Smooth muscle cell (in vitro differentiated cells): ENCODE results near the gene FCN2. TPM values are rescaled to one million over a fixed set of nuclear protein-coding genes. Genes with fewer than 3 reads are reported as not detected.

Experiments
- DNase-seq: peaks from one replicate; lab custom pipeline; 2025; ENCODE audit not compliant: unreplicated experiment; lab: John Stamatoyannopoulos, UW
- H2AFZ ChIP-seq: fragments of 200-600 bp; sonication (generic); 2 replicates; pipeline ENCODE4 v1.6.0; 2016; ENCODE audit warnings: antibody characterized with exemption, low read depth, mild to moderate bottlenecking
- H3F3A ChIP-seq: fragments of 200-600 bp; sonication (generic); 2 replicates; pipeline ENCODE4 v1.6.0; 2017; ENCODE audit warnings: antibody characterized with exemption, low read depth
- H3K27ac ChIP-seq: fragments of 200-600 bp; sonication (generic); 2 replicates; pipeline ENCODE4 v1.5.1; 2016; ENCODE audit warnings: low read depth, mild to moderate bottlenecking
- H3K27me3 ChIP-seq: fragments of 200-600 bp; sonication (generic); 2 replicates; pipeline ENCODE4 v1.6.1; 2016; ENCODE audit warnings: low read depth, mild to moderate bottlenecking
- H3K36me3 ChIP-seq: fragments of 200-600 bp; sonication (generic); 2 replicates; pipeline ENCODE4 v1.5.1; 2016; ENCODE audit warnings: low read depth
- H3K4me1 ChIP-seq: fragments of 200-600 bp; sonication (generic); 2 replicates; pipeline ENCODE4 v1.5.1; 2016; ENCODE audit warnings: low read depth
- H3K4me2 ChIP-seq: fragments of 200-600 bp; sonication (generic); 2 replicates; pipeline ENCODE4 v1.6.0; 2016; ENCODE audit warnings: mild to moderate bottlenecking
- H3K4me3 ChIP-seq: fragments of 200-600 bp; sonication (generic); 2 replicates; pipeline ENCODE4 v1.5.1; 2016; ENCODE audit warnings: mild to moderate bottlenecking
- H3K79me2 ChIP-seq: fragments of 200-600 bp; sonication (generic); 2 replicates; pipeline ENCODE4 v1.6.0; 2016; ENCODE audit warnings: low read depth, mild to moderate bottlenecking
- H3K9ac ChIP-seq: fragments of 200-600 bp; sonication (generic); 2 replicates; pipeline ENCODE4 v1.6.0; 2016; ENCODE audit warnings: low read depth
- H3K9me3 ChIP-seq: fragments of 200-600 bp; sonication (generic); replicated peaks from 2 replicates; pipeline ENCODE4 v1.5.1; 2016; ENCODE audit warnings: low read depth
- H4K20me1 ChIP-seq: fragments of 200-600 bp; sonication (generic); 2 replicates; pipeline ENCODE4 v1.6.0; 2016; ENCODE audit warnings: low read depth
- WGBS: methylation state at CpG from one replicate; pipeline ENCODE4 v1.1.7; 2016; ENCODE audit warnings: low lambda C conversion rate; 5-methylcytosine and 5-hydroxymethylcytosine counted together
- polyA plus RNA-seq: library from polyadenylated mRNA; unstranded; fragments of >200 nt; fragmentation: Nextera tagmentation; extraction: Ambion mirVana; gene quantifications from 2 replicates; pipeline ENCODE4 v1.2.1, GENCODE V29; 2016
- total RNA-seq: library from RNA; depleted of rRNA; stranded (reverse); fragments of >200 nt; gene quantifications from 2 replicates; pipeline ENCODE4 v1.2.3, GENCODE V29; 2014
- TF ChIP-seq, protein P1 (sequence below): fragments of 200-600 bp; sonication (generic); IDR thresholded peaks from 2 replicates; pipeline ENCODE4 v1.5.1; 2017; ENCODE audit warnings: borderline replicate concordance, mild to moderate bottlenecking, antibody characterized with exemption; ENCODE audit not compliant: insufficient read depth, poor library complexity, severe bottlenecking

FCN2 gene
- total and polyA plus RNA-seq, 2 experiments from 2014 or later = not detected

DNA sequence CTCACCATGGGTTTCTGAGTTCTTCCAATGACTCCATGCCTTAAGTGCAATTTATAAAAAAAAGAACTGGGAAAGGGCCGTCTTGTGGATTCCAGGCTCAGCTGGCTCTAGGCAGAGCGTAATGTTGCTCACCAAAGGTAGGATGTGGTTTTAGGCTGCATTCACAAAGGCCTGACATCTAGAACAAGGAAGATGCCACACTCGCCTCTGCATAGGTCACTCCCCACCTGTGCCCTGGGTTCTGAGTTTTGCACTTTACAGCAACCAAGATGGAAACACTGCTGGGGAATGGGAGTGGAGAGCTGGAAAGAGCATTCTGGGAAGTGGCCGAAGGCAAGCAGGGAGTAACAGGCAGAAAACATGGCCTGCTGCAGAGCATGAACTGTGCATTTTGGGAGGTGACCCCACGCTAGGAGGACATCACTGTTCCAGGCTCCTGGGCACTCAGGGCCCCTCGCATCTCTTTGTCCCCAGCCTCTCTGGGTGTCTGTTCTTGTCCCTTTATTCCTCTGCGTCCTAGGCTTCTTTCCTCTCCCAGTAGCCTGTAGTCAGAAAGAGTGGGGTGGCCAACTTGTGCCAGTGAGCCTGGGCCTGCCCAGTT, 12.3 kb downstream of the FCN2 start:
- no peaks in the 10 kb centered on the region for H3K4me1 ChIP-seq
- 89% methylated on average over 7 of the region's 7 CpGs for WGBS
- H3K4me3 ChIP-seq = no peak overlapping the region
- no peak overlapping the region for H3K27ac ChIP-seq
- no peak overlapping the region for H2AFZ ChIP-seq
- DNase-seq = no peak
- H3K9me3 ChIP-seq = no peaks in the 10 kb centered on the region
- TF ChIP-seq, protein P1, sequence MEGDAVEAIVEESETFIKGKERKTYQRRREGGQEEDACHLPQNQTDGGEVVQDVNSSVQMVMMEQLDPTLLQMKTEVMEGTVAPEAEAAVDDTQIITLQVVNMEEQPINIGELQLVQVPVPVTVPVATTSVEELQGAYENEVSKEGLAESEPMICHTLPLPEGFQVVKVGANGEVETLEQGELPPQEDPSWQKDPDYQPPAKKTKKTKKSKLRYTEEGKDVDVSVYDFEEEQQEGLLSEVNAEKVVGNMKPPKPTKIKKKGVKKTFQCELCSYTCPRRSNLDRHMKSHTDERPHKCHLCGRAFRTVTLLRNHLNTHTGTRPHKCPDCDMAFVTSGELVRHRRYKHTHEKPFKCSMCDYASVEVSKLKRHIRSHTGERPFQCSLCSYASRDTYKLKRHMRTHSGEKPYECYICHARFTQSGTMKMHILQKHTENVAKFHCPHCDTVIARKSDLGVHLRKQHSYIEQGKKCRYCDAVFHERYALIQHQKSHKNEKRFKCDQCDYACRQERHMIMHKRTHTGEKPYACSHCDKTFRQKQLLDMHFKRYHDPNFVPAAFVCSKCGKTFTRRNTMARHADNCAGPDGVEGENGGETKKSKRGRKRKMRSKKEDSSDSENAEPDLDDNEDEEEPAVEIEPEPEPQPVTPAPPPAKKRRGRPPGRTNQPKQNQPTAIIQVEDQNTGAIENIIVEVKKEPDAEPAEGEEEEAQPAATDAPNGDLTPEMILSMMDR = no peak
- no peaks in the 10 kb centered on the region for H3F3A ChIP-seq
- no peak overlapping the region for H3K9ac ChIP-seq
- H3K36me3 ChIP-seq = no peaks in the 10 kb centered on the region
- no peaks in the 10 kb centered on the region for H3K79me2 ChIP-seq
- no peak overlapping the region for H3K4me2 ChIP-seq
- no peaks in the 10 kb centered on the region for H3K27me3 ChIP-seq
- no peaks in the 10 kb centered on the region for H4K20me1 ChIP-seq

DNA sequence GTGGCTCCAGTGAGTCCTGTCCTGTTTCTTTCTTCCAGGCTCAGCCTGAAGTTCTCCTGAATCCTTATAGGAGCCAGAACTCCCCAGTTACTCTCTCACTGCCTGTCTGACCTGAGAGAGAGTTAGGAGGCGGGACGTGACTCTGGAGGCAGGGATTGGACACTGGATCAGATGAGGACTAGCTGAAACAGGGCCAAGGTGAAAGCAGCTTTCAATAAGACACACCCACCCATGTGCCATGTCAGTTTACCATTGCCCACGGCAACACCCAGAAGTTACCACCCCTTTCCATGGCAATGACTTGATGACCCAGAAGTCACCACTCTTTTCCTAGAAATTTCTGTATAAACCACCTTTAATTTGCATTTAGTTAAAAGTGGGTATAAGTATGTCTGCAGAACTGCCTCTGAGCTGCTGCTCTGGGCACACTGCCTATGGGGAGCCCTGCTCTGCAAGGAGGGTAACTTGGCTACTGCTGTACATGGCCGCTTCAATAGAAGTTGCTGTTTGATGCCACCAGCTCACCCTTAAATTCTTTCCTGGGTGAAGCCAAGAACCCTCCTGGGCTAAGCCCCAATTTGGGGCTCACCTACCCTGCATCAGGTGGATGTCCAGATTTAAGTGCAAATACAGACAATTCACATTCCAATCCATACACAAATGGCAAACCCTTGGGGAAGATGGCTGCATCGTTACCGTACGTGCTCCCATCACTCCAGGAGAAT, 13.7 kb downstream of the FCN2 start:
- Histone ChIP-seq H3K4me2 (no peak overlapping the region), H3K9ac (no peak overlapping the region), H2AFZ (no peak overlapping the region), H3F3A (no peaks in the 10 kb centered on the region), H3K27me3 (no peaks in the 10 kb centered on the region), H3K27ac (no peak overlapping the region), H3K36me3 (no peaks in the 10 kb centered on the region), H3K79me2 (no peaks in the 10 kb centered on the region), H3K9me3 (no peaks in the 10 kb centered on the region), H3K4me1 (no peaks in the 10 kb centered on the region), H3K4me3 (no peak overlapping the region), H4K20me1 (no peaks in the 10 kb centered on the region)
- WGBS = 94% methylated on average over 7 of the region's 7 CpGs
- TF ChIP-seq, protein P1 = no peak
- no peak for DNase-seq

DNA sequence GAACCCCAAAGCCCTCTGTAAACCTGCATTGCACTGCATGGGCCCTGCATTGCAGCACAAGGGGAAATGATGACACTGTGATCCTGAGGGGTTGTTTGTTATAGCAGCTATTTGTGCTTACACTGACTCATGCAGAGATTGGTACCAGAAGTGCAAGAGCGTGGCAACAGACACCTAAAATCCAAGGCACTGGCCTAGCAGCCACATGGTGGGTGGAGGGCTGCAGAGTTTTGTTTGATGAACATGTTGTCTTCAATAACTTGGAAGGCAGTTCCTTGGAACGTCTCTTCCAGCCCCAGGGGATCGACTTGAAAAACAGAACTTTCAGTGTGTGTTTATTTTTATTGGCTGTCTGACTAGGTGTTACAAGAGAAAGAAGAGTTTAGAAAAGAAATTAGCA, 14.5 kb downstream of the FCN2 start:
- TF ChIP-seq, protein P1 = no peak
- Histone ChIP-seq H3K4me2 (no peak overlapping the region), H3K27ac (no peak overlapping the region), H2AFZ (no peak overlapping the region), H3K9ac (no peak overlapping the region), H4K20me1 (no peaks in the 10 kb centered on the region), H3K27me3 (no peaks in the 10 kb centered on the region), H3F3A (no peaks in the 10 kb centered on the region), H3K79me2 (no peaks in the 10 kb centered on the region), H3K9me3 (no peaks in the 10 kb centered on the region), H3K4me3 (no peak overlapping the region), H3K4me1 (no peaks in the 10 kb centered on the region), H3K36me3 (no peaks in the 10 kb centered on the region)
- 65% methylated on average over 3 of the region's 3 CpGs for WGBS
- no peak for DNase-seq

DNA sequence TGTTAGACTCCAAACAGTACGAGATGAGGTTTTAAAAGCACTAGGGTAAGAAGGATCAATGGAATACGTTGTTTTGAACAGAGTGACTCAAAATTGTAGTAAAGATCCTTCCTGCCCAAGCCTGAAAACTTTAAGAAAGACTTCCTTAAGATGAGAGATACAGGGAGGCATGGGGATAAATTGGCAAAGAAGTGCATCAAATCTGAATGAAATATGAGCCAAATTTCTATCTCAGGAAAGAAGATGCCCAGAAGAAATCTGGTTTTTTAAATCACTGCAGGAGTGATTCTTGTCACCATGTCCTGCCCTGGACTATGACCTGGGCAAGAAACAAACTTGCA, 14.9 kb downstream of the FCN2 start:
- no peak overlapping the region for H3K9ac ChIP-seq
- H3K4me3 ChIP-seq = no peak overlapping the region
- 77% methylated on average over 2 of the region's 2 CpGs for WGBS
- H3F3A ChIP-seq = no peaks in the 10 kb centered on the region
- H3K36me3 ChIP-seq = no peaks in the 10 kb centered on the region
- H3K27me3 ChIP-seq = no peaks in the 10 kb centered on the region
- H3K9me3 ChIP-seq = no peaks in the 10 kb centered on the region
- no peak overlapping the region for H2AFZ ChIP-seq
- DNase-seq = no peak
- H3K4me1 ChIP-seq = no peaks in the 10 kb centered on the region
- no peaks in the 10 kb centered on the region for H4K20me1 ChIP-seq
- H3K27ac ChIP-seq = no peak overlapping the region
- TF ChIP-seq, protein P1 = no peak
- no peak overlapping the region for H3K4me2 ChIP-seq
- no peaks in the 10 kb centered on the region for H3K79me2 ChIP-seq
